ENCODE data around the gene PLEKHG4B. TPM values are rescaled to one million over a fixed set of nuclear protein-coding genes. Genes with fewer than 3 reads are reported as not detected.

PLEKHG4B gene
- polyA plus RNA-seq, 3 donors: not detected

DNA sequence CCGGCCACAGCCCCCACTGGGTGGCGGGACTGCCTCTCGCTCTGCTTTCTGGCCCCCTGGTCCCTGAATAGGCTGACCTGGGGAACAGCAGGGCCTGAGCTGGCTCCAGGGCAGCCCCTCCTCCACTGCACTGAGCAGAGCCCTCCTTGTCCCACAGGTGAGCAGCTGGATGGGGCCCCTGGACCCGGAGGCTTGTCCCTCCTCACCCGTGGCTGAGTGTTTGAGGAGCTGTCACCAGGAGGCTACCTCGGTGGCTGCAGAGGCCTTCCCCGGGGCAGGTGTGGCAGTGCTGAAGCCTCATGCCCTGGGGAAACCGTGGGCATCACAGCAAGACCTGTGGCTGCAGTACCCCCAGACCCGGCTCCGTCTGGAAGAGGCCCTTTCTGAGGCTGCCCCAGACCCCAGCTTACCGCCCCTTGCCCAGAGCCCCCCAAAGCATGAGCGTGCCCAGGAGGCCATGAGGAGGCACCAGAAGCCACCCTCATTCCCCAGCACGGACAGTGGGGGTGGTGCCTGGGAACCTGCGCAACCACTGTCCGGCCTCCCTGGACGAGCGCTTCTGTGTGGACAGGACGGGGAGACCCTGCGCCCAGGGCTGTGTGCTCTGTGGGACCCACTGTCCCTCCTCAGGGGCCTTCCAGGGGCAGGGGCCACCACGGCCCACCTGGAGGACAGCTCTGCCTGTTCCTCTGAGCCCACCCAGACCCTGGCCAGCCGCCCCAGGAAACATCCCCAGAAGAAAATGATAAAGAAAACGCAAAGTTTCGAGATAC, 70.8 kb downstream of the PLEKHG4B start:
- no peak overlapping the region for H3K4me2 ChIP-seq (replicated peaks; ENCODE audit: extremely low read depth, low read length, poor library complexity, severe bottlenecking)
- no peaks in the 10 kb centered on the region for H3K4me1 Mint-ChIP-seq
- 91% methylated on average over 23 of the region's 23 CpGs for WGBS (ENCODE audit: insufficient coverage)
- no peak overlapping the region for H3K27ac Mint-ChIP-seq
- H4K20me1 ChIP-seq (ENCODE audit: insufficient read depth, low read length): no peaks in the 10 kb centered on the region
- H3K27me3 Mint-ChIP-seq (ENCODE audit: low read depth in 3 of 3): peaks cover 9 to 12% (median 12%) of the 10 kb centered on the region in 3 donors
- TF ChIP-seq CTCF (IDR thresholded peaks at IDR 0.05): no peak
- no peaks in the 10 kb centered on the region for H3K4me1 ChIP-seq (ENCODE audit: control insufficient read depth in 1 of 2, insufficient read depth in 2 of 2, low read length in 2 of 2)
- peaks cover 0 to 7% of the 10 kb centered on the region in 2 donors for H3K9me3 ChIP-seq (replicated peaks in 1 of 2; ENCODE audit: control insufficient read depth in 1 of 2, insufficient read depth in 1 of 2, low read length in 2 of 2)
- no peak overlapping the region for H3K4me3 ChIP-seq (replicated peaks in 1 of 3; ENCODE audit: low read depth in 2 of 3, low read length in 3 of 3)
- H3K9me3 Mint-ChIP-seq: peaks cover 3 to 16% (median 6%) of the 10 kb centered on the region in 7 donors
- no peaks in the 10 kb centered on the region for H3K27me3 ChIP-seq (ENCODE audit: control insufficient read depth in 2 of 2, insufficient read depth in 2 of 2, low read length in 2 of 2)
- H3K36me3 Mint-ChIP-seq: no peaks in the 10 kb centered on the region
- DNase-seq: no peak
- H3K9ac ChIP-seq (ENCODE audit: insufficient read depth, low read length, poor library complexity, severe bottlenecking): no peak overlapping the region
- H2AFZ ChIP-seq (ENCODE audit: insufficient read depth, low read depth, low read length, poor library complexity, severe bottlenecking): no peak overlapping the region
- H3K79me2 ChIP-seq (ENCODE audit: insufficient read depth, low read length): no peaks in the 10 kb centered on the region
- H3K27ac ChIP-seq (ENCODE audit: low read depth in 1 of 2, low read length in 2 of 2): no peak overlapping the region
- intact Hi-C loops (cut with micrococcal nuclease): no loop called here
- no peak overlapping the region for H3K4me3 Mint-ChIP-seq
- H3K36me3 ChIP-seq (replicated peaks in 1 of 2; ENCODE audit: control insufficient read depth in 1 of 2, insufficient read depth in 2 of 2, low read length in 2 of 2): no peaks in the 10 kb centered on the region

DNA sequence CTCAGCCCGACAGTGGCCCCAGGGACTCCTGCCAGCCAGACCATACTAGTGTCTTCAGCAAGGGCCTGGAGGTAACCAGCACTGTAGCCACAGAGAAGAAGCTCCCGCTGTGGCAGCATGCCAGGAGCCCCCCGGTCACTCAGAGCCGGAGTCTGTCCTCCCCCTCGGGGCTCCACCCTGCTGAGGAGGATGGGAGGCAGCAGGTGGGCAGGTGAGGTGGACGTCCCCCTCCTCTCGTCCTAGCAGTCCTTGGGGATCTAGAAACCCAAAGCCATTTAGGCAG, 71.3 kb downstream of the PLEKHG4B start:
- Mint-ChIP-seq H3K9me3 (peaks cover 3 to 16% (median 6%) of the 10 kb centered on the region in 7 donors), H3K4me3 (no peak overlapping the region), H3K27ac (no peak overlapping the region), H3K4me1 (no peaks in the 10 kb centered on the region), H3K36me3 (no peaks in the 10 kb centered on the region), H3K27me3 (ENCODE audit: low read depth in 3 of 3) (peaks cover 9 to 12% (median 11%) of the 10 kb centered on the region in 3 donors)
- Histone ChIP-seq H3K4me3 (replicated peaks in 1 of 3; ENCODE audit: low read depth in 2 of 3, low read length in 3 of 3) (no peak overlapping the region), H3K9ac (ENCODE audit: insufficient read depth, low read length, poor library complexity, severe bottlenecking) (no peak overlapping the region), H3K27me3 (ENCODE audit: control insufficient read depth in 2 of 2, insufficient read depth in 2 of 2, low read length in 2 of 2) (no peaks in the 10 kb centered on the region), H3K4me1 (ENCODE audit: control insufficient read depth in 1 of 2, insufficient read depth in 2 of 2, low read length in 2 of 2) (no peaks in the 10 kb centered on the region), H3K27ac (ENCODE audit: low read depth in 1 of 2, low read length in 2 of 2) (no peak overlapping the region), H3K4me2 (replicated peaks; ENCODE audit: extremely low read depth, low read length, poor library complexity, severe bottlenecking) (no peak overlapping the region), H4K20me1 (ENCODE audit: insufficient read depth, low read length) (no peaks in the 10 kb centered on the region), H3K36me3 (replicated peaks in 1 of 2; ENCODE audit: control insufficient read depth in 1 of 2, insufficient read depth in 2 of 2, low read length in 2 of 2) (no peaks in the 10 kb centered on the region), H3K79me2 (ENCODE audit: insufficient read depth, low read length) (no peaks in the 10 kb centered on the region), H2AFZ (ENCODE audit: insufficient read depth, low read depth, low read length, poor library complexity, severe bottlenecking) (no peak overlapping the region), H3K9me3 (replicated peaks in 1 of 2; ENCODE audit: control insufficient read depth in 1 of 2, insufficient read depth in 1 of 2, low read length in 2 of 2) (peaks cover 0 to 7% of the 10 kb centered on the region in 2 donors)
- 96% methylated on average over 7 of the region's 7 CpGs for WGBS (ENCODE audit: insufficient coverage)
- TF ChIP-seq CTCF (IDR thresholded peaks at IDR 0.05): no peak
- no peak for DNase-seq
- intact Hi-C loops (cut with micrococcal nuclease): no loop called here

Measured in CD14-positive monocyte (primary cell).